Measurements from ENCODE around the gene NDC1.

Gene NDC1

DNA sequence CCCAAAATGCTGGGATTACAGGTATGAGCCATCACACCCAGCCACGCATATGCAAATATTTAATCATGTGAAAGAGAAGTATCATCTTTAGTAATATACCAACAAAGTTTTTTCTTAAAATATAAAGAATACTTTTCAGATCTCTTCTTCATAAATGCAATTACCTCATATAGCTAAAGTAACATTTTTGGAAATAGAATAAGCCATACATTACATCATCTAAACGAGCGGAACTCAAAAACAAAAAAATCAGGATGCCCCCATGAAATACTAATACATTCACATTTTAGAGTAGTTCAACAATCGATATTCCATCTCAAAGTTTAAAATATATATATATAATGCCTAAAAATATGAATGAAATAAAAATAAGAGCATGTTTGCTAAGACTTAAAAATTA, 4.7 kb downstream of the NDC1 start:
- Histone ChIP-seq H3K4me3 (ENCODE audit: low read length) (no peak overlapping the region), H3K27me3 (replicated peaks; ENCODE audit: insufficient read depth, low read length) (no peaks in the 10 kb centered on the region), H3K9me2 (replicated peaks; ENCODE audit: insufficient read depth, low read length) (no peaks in the 10 kb centered on the region), H3K79me2 (ENCODE audit: low read length) (peaks cover 68% of the 10 kb centered on the region), H3K4me1 (ENCODE audit: low read length) (no peaks in the 10 kb centered on the region), H3K36me3 (replicated peaks; ENCODE audit: insufficient read depth, low read length) (peaks cover 4% of the 10 kb centered on the region; the same call in 1 of the 2 replicates), H3K9ac (ENCODE audit: low read length) (no peak overlapping the region), H3K4me2 (ENCODE audit: low read depth, low read length) (no peak overlapping the region), H2AFZ (ENCODE audit: low read length) (no peak overlapping the region), H3F3A (ENCODE audit: insufficient read depth, low read length) (no peaks in the 10 kb centered on the region), H3K9me3 (replicated peaks; ENCODE audit: insufficient read depth, low read length) (no peaks in the 10 kb centered on the region), H3K27ac (ENCODE audit: low read length) (no peak overlapping the region), H4K20me1 (ENCODE audit: insufficient read depth, low read length) (no peaks in the 10 kb centered on the region; the same call in 1 of the 2 replicates)
- DNase-seq = no peak
- TF ChIP-seq EZH2phosphoT487 (IDR thresholded peaks at IDR 0.05; ENCODE audit: low read length) = no peak
- no peak for TF ChIP-seq EZH2 (optimal IDR thresholded peaks at IDR 0.05; ENCODE audit: low read depth, low read length)
- TF ChIP-seq, protein P1, sequence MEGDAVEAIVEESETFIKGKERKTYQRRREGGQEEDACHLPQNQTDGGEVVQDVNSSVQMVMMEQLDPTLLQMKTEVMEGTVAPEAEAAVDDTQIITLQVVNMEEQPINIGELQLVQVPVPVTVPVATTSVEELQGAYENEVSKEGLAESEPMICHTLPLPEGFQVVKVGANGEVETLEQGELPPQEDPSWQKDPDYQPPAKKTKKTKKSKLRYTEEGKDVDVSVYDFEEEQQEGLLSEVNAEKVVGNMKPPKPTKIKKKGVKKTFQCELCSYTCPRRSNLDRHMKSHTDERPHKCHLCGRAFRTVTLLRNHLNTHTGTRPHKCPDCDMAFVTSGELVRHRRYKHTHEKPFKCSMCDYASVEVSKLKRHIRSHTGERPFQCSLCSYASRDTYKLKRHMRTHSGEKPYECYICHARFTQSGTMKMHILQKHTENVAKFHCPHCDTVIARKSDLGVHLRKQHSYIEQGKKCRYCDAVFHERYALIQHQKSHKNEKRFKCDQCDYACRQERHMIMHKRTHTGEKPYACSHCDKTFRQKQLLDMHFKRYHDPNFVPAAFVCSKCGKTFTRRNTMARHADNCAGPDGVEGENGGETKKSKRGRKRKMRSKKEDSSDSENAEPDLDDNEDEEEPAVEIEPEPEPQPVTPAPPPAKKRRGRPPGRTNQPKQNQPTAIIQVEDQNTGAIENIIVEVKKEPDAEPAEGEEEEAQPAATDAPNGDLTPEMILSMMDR (IDR thresholded peaks at IDR 0.05; ENCODE audit: low read length) = no peak

DNA sequence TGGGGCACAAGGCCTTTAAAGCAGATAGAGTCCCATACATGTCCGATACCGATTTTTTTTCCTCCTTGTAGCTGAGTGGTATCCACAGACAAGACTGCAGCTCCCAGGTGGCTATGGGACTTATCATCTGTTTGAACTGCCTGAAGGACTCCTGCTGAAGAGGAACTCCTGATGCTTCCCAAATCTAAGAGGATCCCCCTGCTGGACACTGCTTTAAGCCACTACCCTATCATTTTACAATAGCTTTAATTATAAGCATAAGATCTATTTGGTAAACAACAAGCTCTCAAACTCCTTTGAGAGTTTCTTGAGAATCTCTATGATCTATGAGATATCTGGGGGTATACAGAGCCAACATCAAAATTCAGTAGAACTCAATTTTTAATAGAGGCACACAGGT, 11.7 kb downstream of the NDC1 start:
- no peak for DNase-seq
- no peaks in the 10 kb centered on the region for H3K4me1 ChIP-seq (ENCODE audit: low read length)

DNA sequence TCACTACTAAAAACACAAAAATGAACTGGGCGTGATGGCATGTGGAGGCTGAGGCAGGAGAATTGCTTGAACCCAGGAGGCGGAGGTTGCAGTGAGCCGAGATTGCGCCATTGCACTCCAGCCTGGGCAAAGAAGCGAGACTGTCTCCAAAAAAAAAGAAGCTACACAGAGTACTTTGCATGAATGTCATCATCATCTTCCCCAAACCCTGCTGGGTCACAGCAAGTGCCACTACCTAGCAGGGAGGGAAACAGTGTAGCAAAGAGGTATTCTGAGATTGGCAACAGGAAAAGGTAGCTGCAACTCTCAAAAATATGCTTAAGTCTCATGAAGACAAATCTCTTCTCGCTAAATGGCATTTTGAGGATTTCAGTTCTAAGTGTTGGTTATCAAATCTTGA, 12.8 kb downstream of the NDC1 start:
- Histone ChIP-seq H3K9ac (ENCODE audit: low read length) (no peak overlapping the region), H3K36me3 (replicated peaks; ENCODE audit: insufficient read depth, low read length) (peaks cover 13% of the 10 kb centered on the region), H3K9me2 (replicated peaks; ENCODE audit: insufficient read depth, low read length) (no peaks in the 10 kb centered on the region)

More for the DNA sequence above, 11.7 kb downstream of the NDC1 start:
- Histone ChIP-seq H3K27me3 (replicated peaks; ENCODE audit: insufficient read depth, low read length) (no peaks in the 10 kb centered on the region), H3K9me2 (replicated peaks; ENCODE audit: insufficient read depth, low read length) (no peaks in the 10 kb centered on the region), H2AFZ (ENCODE audit: low read length) (no peak overlapping the region), H3K36me3 (replicated peaks; ENCODE audit: insufficient read depth, low read length) (peaks cover 13% of the 10 kb centered on the region), H3K9me3 (replicated peaks; ENCODE audit: insufficient read depth, low read length) (no peaks in the 10 kb centered on the region), H3K27ac (ENCODE audit: low read length) (no peak overlapping the region), H3K4me2 (ENCODE audit: low read depth, low read length) (no peak overlapping the region), H3F3A (ENCODE audit: insufficient read depth, low read length) (no peaks in the 10 kb centered on the region), H3K4me3 (ENCODE audit: low read length) (no peak overlapping the region), H3K79me2 (ENCODE audit: low read length) (peaks cover 13% of the 10 kb centered on the region), H3K9ac (ENCODE audit: low read length) (no peak overlapping the region), H4K20me1 (ENCODE audit: insufficient read depth, low read length) (no peaks in the 10 kb centered on the region)
- TF ChIP-seq EZH2 (optimal IDR thresholded peaks at IDR 0.05; ENCODE audit: low read depth, low read length) = no peak
- TF ChIP-seq, protein P1 (IDR thresholded peaks at IDR 0.05; ENCODE audit: low read length) = no peak
- TF ChIP-seq EZH2phosphoT487 (IDR thresholded peaks at IDR 0.05; ENCODE audit: low read length) = no peak

More for the DNA sequence above, 12.8 kb downstream of the NDC1 start:
- Histone ChIP-seq H3K79me2 (ENCODE audit: low read length) (peaks cover 14% of the 10 kb centered on the region), H4K20me1 (ENCODE audit: insufficient read depth, low read length) (no peaks in the 10 kb centered on the region), H3K4me1 (ENCODE audit: low read length) (no peaks in the 10 kb centered on the region), H2AFZ (ENCODE audit: low read length) (no peak overlapping the region), H3K27me3 (replicated peaks; ENCODE audit: insufficient read depth, low read length) (no peaks in the 10 kb centered on the region), H3K4me3 (ENCODE audit: low read length) (no peak overlapping the region), H3F3A (ENCODE audit: insufficient read depth, low read length) (no peaks in the 10 kb centered on the region), H3K27ac (ENCODE audit: low read length) (no peak overlapping the region), H3K9me3 (replicated peaks; ENCODE audit: insufficient read depth, low read length) (no peaks in the 10 kb centered on the region), H3K4me2 (ENCODE audit: low read depth, low read length) (no peak overlapping the region)
- no peak for TF ChIP-seq EZH2 (optimal IDR thresholded peaks at IDR 0.05; ENCODE audit: low read depth, low read length)
- TF ChIP-seq, protein P1 (IDR thresholded peaks at IDR 0.05; ENCODE audit: low read length) = no peak
- TF ChIP-seq EZH2phosphoT487 (IDR thresholded peaks at IDR 0.05; ENCODE audit: low read length) = no peak
- no peak for DNase-seq
